ENCODE data around the gene USP5. TPM values are rescaled to one million over a fixed set of nuclear protein-coding genes. Genes with fewer than 3 reads are reported as not detected.

Gene USP5
- total RNA-seq, 2 experiments from 2014 or later = 70.4 to 129 TPM

DNA sequence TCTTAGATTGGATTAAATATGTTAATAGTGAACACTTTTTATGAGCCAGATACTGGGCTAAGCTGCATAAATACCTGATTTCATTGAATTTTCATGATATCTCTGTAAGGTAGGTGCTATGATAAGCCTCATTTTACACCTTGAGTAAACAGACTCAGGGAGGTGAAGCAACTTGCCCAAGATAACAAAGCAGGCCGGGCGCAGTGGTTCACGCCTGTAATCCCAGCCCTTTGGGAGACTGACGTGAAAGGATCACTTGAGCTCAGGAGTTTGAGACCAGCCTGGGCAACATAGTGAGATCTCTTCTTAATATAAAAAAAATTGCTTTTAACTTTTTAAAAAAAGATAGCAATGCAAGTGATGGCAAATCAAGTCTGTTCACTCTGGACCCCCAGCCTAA is 9.9 kb upstream of the USP5 start:
- TF ChIP-seq, protein P1, sequence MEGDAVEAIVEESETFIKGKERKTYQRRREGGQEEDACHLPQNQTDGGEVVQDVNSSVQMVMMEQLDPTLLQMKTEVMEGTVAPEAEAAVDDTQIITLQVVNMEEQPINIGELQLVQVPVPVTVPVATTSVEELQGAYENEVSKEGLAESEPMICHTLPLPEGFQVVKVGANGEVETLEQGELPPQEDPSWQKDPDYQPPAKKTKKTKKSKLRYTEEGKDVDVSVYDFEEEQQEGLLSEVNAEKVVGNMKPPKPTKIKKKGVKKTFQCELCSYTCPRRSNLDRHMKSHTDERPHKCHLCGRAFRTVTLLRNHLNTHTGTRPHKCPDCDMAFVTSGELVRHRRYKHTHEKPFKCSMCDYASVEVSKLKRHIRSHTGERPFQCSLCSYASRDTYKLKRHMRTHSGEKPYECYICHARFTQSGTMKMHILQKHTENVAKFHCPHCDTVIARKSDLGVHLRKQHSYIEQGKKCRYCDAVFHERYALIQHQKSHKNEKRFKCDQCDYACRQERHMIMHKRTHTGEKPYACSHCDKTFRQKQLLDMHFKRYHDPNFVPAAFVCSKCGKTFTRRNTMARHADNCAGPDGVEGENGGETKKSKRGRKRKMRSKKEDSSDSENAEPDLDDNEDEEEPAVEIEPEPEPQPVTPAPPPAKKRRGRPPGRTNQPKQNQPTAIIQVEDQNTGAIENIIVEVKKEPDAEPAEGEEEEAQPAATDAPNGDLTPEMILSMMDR (conservative IDR thresholded peaks at IDR 0.05; ENCODE audit: low read length) = no peak
- no peak for TF ChIP-seq EZH2phosphoT487 (IDR thresholded peaks at IDR 0.05; ENCODE audit: borderline replicate concordance, low read depth, low read length)
- no peak overlapping the region for H2AFZ ChIP-seq (ENCODE audit: low read length)
- no peak overlapping the region for H3K4me2 ChIP-seq (ENCODE audit: low read length)
- POLR2A ChIA-PET = interaction anchor here (0.5 to 4.4 kb wide), 3 partner anchors 10 to 398 kb away, joined by 3 to 101 read pairs (median 3); partner anchors contain the start of genes CDCA3 and USP5
- H3K4me1 ChIP-seq (ENCODE audit: insufficient read depth, low read length, poor library complexity, severe bottlenecking) = peaks cover 55% of the 10 kb centered on the region
- CTCF ChIA-PET (ENCODE audit: unreplicated experiment) = interaction anchor here (0.7 to 3.2 kb wide), 3 partner anchors 10 to 25 kb away, joined by 4 to 14 read pairs (median 4); partner anchors contain the start of genes CDCA3, TPI1 and USP5
- no TSS peak for BruUV-seq (replicated peaks)
- no peak overlapping the region for H3K4me3 ChIP-seq (ENCODE audit: low read depth, low read length, poor library complexity, severe bottlenecking)
- H3K27ac ChIP-seq (ENCODE audit: low read depth, low read length, poor library complexity, severe bottlenecking) = no peak overlapping the region
- peaks cover 27% of the 10 kb centered on the region for H3K36me3 ChIP-seq (ENCODE audit: insufficient read depth, low read length)
- DNase-seq (ENCODE audit: low spot score) = no peak
- intact Hi-C loops (cut with micrococcal nuclease; ENCODE audit: unreplicated experiment) = no loop called here
- H3K79me2 ChIP-seq (ENCODE audit: insufficient read depth, low read depth, low read length) = no peaks in the 10 kb centered on the region
- no peaks in the 10 kb centered on the region for H4K20me1 ChIP-seq (ENCODE audit: insufficient read depth, low read length)
- no peaks in the 10 kb centered on the region for H3K9me2 ChIP-seq (ENCODE audit: insufficient read depth, low read length)
- H3K9me3 ChIP-seq (ENCODE audit: low read length) = no peaks in the 10 kb centered on the region

DNA sequence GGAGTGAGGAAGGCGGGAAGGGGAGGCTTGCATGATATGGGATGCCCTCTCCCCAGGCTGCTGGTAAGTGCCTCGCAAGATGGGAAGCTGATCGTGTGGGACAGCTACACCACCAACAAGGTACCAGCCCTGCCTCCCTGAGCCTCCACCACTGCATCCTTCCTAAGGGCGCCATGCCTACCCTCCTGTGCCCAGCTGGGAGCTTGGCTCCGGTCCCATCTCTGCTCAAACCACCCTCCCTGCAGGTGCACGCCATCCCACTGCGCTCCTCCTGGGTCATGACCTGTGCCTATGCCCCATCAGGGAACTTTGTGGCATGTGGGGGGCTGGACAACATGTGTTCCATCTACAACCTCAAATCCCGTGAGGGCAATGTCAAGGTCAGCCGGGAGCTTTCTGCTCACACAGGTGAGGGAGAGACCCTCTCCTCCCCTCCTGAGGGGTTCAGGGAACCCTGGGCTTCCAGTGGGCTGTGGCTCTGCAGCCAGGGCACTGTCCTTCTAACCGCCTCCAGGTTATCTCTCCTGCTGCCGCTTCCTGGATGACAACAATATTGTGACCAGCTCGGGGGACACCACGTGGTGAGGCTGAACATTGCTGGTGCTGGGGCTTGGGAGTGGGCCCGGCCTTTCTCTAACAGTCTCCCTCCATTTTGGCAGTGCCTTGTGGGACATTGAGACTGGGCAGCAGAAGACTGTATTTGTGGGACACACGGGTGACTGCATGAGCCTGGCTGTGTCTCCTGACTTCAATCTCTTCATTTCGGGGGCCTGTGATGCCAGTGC is 8.6 kb upstream of the USP5 start:
- intact Hi-C loops (cut with micrococcal nuclease; ENCODE audit: unreplicated experiment) = no loop called here
- H3K4me3 ChIP-seq (ENCODE audit: low read depth, low read length, poor library complexity, severe bottlenecking) = no peak overlapping the region
- peak overlapping the region; percentile 30; the same call in 1 of the 2 replicates for H3K4me2 ChIP-seq (ENCODE audit: low read length)
- no peaks in the 10 kb centered on the region for H4K20me1 ChIP-seq (ENCODE audit: insufficient read depth, low read length)
- CTCF ChIA-PET (ENCODE audit: unreplicated experiment) = interaction anchor here (0.8 to 3.2 kb wide), 2 partner anchors 8 to 30 kb away, joined by 3 to 14 read pairs; partner anchors contain the start of genes CDCA3, SPSB2 and USP5
- H3K9me3 ChIP-seq (ENCODE audit: low read length) = no peaks in the 10 kb centered on the region
- peaks cover 49% of the 10 kb centered on the region for H3K4me1 ChIP-seq (ENCODE audit: insufficient read depth, low read length, poor library complexity, severe bottlenecking)
- TF ChIP-seq, protein P1 (conservative IDR thresholded peaks at IDR 0.05; ENCODE audit: low read length) = peak; percentile 55
- TF ChIP-seq EZH2phosphoT487 (IDR thresholded peaks at IDR 0.05; ENCODE audit: borderline replicate concordance, low read depth, low read length) = no peak
- H3K9me2 ChIP-seq (ENCODE audit: insufficient read depth, low read length) = no peaks in the 10 kb centered on the region
- H3K36me3 ChIP-seq (ENCODE audit: insufficient read depth, low read length) = peaks cover 39% of the 10 kb centered on the region
- no TSS peak for BruUV-seq (replicated peaks)
- no peak overlapping the region for H2AFZ ChIP-seq (ENCODE audit: low read length)
- H3K79me2 ChIP-seq (ENCODE audit: insufficient read depth, low read depth, low read length) = no peaks in the 10 kb centered on the region
- H3K27ac ChIP-seq (ENCODE audit: low read depth, low read length, poor library complexity, severe bottlenecking) = no peak overlapping the region
- DNase-seq (ENCODE audit: low spot score) = peak; percentile 68
- POLR2A ChIA-PET = interaction anchor here (0.6 to 1.0 kb wide), 3 partner anchors 8 to 150 kb away, joined by 3 to 5 read pairs (median 3); partner anchors contain the start of genes CDCA3 and USP5

GRCh38 chr12:6845395-6845794 is 6.6 kb upstream of the USP5 start:
- CTCF ChIA-PET (ENCODE audit: unreplicated experiment) = no interaction called here
- no peak overlapping the region for H3K4me2 ChIP-seq (ENCODE audit: low read length)
- no peak for DNase-seq (ENCODE audit: low spot score)
- TF ChIP-seq EZH2phosphoT487 (IDR thresholded peaks at IDR 0.05; ENCODE audit: borderline replicate concordance, low read depth, low read length) = no peak
- TF ChIP-seq, protein P1 (conservative IDR thresholded peaks at IDR 0.05; ENCODE audit: low read length) = no peak
- no peaks in the 10 kb centered on the region for H3K9me2 ChIP-seq (ENCODE audit: insufficient read depth, low read length)
- no peak overlapping the region for H3K4me3 ChIP-seq (ENCODE audit: low read depth, low read length, poor library complexity, severe bottlenecking)
- peaks cover 60% of the 10 kb centered on the region for H3K36me3 ChIP-seq (ENCODE audit: insufficient read depth, low read length)
- peaks cover 16% of the 10 kb centered on the region for H3K79me2 ChIP-seq (ENCODE audit: insufficient read depth, low read depth, low read length)
- no peaks in the 10 kb centered on the region for H3K9me3 ChIP-seq (ENCODE audit: low read length)
- H3K27ac ChIP-seq (ENCODE audit: low read depth, low read length, poor library complexity, severe bottlenecking) = no peak overlapping the region
- no peak overlapping the region for H2AFZ ChIP-seq (ENCODE audit: low read length)
- H4K20me1 ChIP-seq (ENCODE audit: insufficient read depth, low read length) = no peaks in the 10 kb centered on the region
- POLR2A ChIA-PET = no interaction called here
- H3K4me1 ChIP-seq (ENCODE audit: insufficient read depth, low read length, poor library complexity, severe bottlenecking) = peaks cover 50% of the 10 kb centered on the region
- no TSS peak for BruUV-seq (replicated peaks)
- intact Hi-C loops (cut with micrococcal nuclease; ENCODE audit: unreplicated experiment) = no loop called here

Measured in OCI-LY7 (cell line).